Heart left ventricle (tissue), 13 donors: ENCODE results near the gene SLC37A1.

Experiments used
- CTCF ChIP-seq, 12 donors: fragments of 200-600 bp; sonication (generic) in 4 of 12; IDR thresholded peaks; one replicate each; pipeline versions ENCODE4 v1.5.0 to v1.8.0; 2018 to 2022; ENCODE audit warnings: antibody characterized with exemption in 12 of 12, mild to moderate bottlenecking in 5 of 12
- POLR2A ChIP-seq, 2 donors: fragments of 450-650 bp; IDR thresholded peaks; one replicate each; pipeline ENCODE4 v1.6.1; 2017; ENCODE audit warnings: antibody characterized with exemption in 2 of 2, mild to moderate bottlenecking in 2 of 2, moderate library complexity in 2 of 2
- donor health status: ischemic (EF 13 %, LVEDD 7.1; RV severe dilation, severe dysfunction).
- donor health status: DM: no; HTN: yes; CAD: no.
- donor health status: DM: no; HTN: no; CAD: no.
- donor health status: ischemic (EF 25% LVEDD 6.9; RV normal size, moderate dysfunction).
- donor health status: ischemic (EF 25% LVEDD 5.7; RV mildly dilated, moderate dysfunction).
- donor health status: ischemic (EF 35%, LVEDD 5.7; RV mildly dilated, moderate dysfunction).
- donor health status: nonischemic (EF 11% LVEDD 7.7; RV severe dilation, severe dysfunction).
- donor health status: DM: yes; HTN: yes; CAD: no.
- donor health status: PGD.
- donor health status: ischemic (EF 29% LVEDD 5.4; RV normal size, mild dysfunction).
- donor health status: nonischemic (EF 23%, LVEDD 6.1; RV moderate dilation, normal function).

- TF ChIP-seq CTCF (IDR thresholded peaks at IDR 0.05) (no peak), POLR2A (IDR thresholded peaks at IDR 0.05) (no peak)
Measured at GRCh38 chr21:42596657-42597056, 83.0 kb downstream of the SLC37A1 start.
